Fibroblast of lung (primary cell): Measurements from ENCODE around the gene SDCCAG8. TPM values are rescaled to one million over a fixed set of nuclear protein-coding genes. Genes with fewer than 3 reads are reported as not detected.

ENCODE experiments used
- DNase-seq, 2 donors: peaks; one replicate each; pipeline versions ENCODE4 v3.0.0 to v3.0.0-alpha.2; 2010; ENCODE audit warnings: low read depth in 2 of 2
- H2AFZ ChIP-seq: 2 replicates; pipeline ENCODE4 v1.5.1; 2012; ENCODE audit warnings: low read length, control low read depth, inconsistent platforms
- H3K27ac ChIP-seq: 2 replicates; pipeline ENCODE4 v1.5.1; 2011; ENCODE audit warnings: low read length, control low read depth; ENCODE audit not compliant: insufficient read depth
- H3K27me3 ChIP-seq: 2 replicates; pipeline ENCODE4 v1.5.1; 2011; ENCODE audit warnings: mild to moderate bottlenecking, low read length; ENCODE audit not compliant: control insufficient read depth, insufficient read depth
- H3K36me3 ChIP-seq: 2 replicates; pipeline ENCODE4 v1.5.1; 2011; ENCODE audit warnings: low read length; ENCODE audit not compliant: control insufficient read depth, insufficient read depth
- H3K4me1 ChIP-seq: 2 replicates; pipeline ENCODE4 v1.5.1; 2011; ENCODE audit warnings: low read length; ENCODE audit not compliant: control insufficient read depth, insufficient read depth; ENCODE audit errors: extremely low read depth
- H3K4me2 ChIP-seq: 2 replicates; pipeline ENCODE4 v1.5.1; 2011; ENCODE audit warnings: low read length, control low read depth; ENCODE audit not compliant: insufficient read depth; ENCODE audit errors: extremely low read depth
- H3K4me3 ChIP-seq, 4 experiments: fragments of 200-600 bp in 1 of 4; sonication (generic) in 1 of 4; replicated peaks in 1 of 4; 2 replicates each; pipeline ENCODE4 v1.5.1; 2011 to 2016; ENCODE audit warnings: low read length in 4 of 4, low read depth in 3 of 4, mild to moderate bottlenecking in 3 of 4, control low read depth in 2 of 4, inconsistent platforms in 1 of 4, mixed read lengths in 1 of 4; ENCODE audit not compliant: insufficient read depth in 1 of 4; ENCODE audit errors: control extremely low read depth in 1 of 4
- H3K79me2 ChIP-seq: 2 replicates; pipeline ENCODE4 v1.5.1; 2012; ENCODE audit warnings: mild to moderate bottlenecking, low read length, inconsistent platforms; ENCODE audit not compliant: control insufficient read depth, insufficient read depth
- H3K9ac ChIP-seq: 2 replicates; pipeline ENCODE4 v1.5.1; 2011; ENCODE audit warnings: mild to moderate bottlenecking, low read length, control low read depth; ENCODE audit not compliant: insufficient read depth
- H3K9me3 ChIP-seq: 2 replicates; pipeline ENCODE4 v1.5.1; 2012; ENCODE audit warnings: low read depth, low read length; ENCODE audit not compliant: control insufficient read depth, insufficient read depth
- H4K20me1 ChIP-seq: 2 replicates; pipeline ENCODE4 v1.5.1; 2011; ENCODE audit warnings: low read length; ENCODE audit not compliant: control insufficient read depth, insufficient read depth; ENCODE audit errors: extremely low read depth
- EZH2 ChIP-seq: IDR thresholded peaks from 2 replicates; pipeline ENCODE4 v1.5.1; 2012; ENCODE audit warnings: low read length, control low read depth, mild to moderate bottlenecking; ENCODE audit errors: missing control alignments
- polyA plus RNA-seq, 2 donors: library from polyadenylated mRNA; depleted of rRNA in 1 of 2; stranded (reverse) in 1 of 2; unstranded in 1 of 2; fragments of >200 nt; gene quantifications; 2 replicates each; pipeline ENCODE4 v1.2.1, GENCODE V29; 2011 to 2012; ENCODE audit warnings: missing spikeins in 1 of 2
- total RNA-seq: library from RNA; depleted of rRNA; stranded (reverse); fragments of >200 nt; gene quantifications from 2 replicates; pipeline ENCODE4 v1.2.1, GENCODE V29; 2014
- TF ChIP-seq, protein P1 (sequence below), 2 donors: IDR thresholded peaks in 1 of 2; conservative IDR thresholded peaks in 1 of 2; 1 replicate in 1 of 2; 2 replicates in 1 of 2; pipeline ENCODE4 v1.5.1; 2011 to 2012; ENCODE audit warnings: low read length in 2 of 2, control low read depth in 1 of 2, inconsistent platforms in 1 of 2, low read depth in 1 of 2, mild to moderate bottlenecking in 1 of 2

The SDCCAG8 gene
- total and polyA plus RNA-seq, 2 donors (not counting 1 experiment from before 2014, with no cell fraction given): 34.8 to 53.2 TPM

DNA sequence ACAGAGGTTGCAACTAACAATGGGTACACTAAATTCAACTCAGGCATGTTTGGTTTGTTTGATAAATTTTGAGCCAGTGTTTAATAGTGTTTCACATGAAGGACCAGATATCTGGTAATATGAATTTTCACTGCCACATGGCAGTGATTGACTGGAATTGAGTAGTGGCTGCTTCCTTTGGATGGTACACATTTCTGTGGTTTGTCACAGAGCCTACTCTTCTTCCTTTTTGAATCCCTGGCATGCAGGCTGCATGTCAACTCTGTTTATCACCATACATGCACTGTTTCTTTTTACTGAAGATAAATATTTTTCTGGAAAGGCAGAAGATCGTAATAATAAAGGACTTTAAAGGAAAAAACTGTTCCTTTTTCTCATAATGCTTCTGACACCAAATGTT lies 35.5 kb downstream of the SDCCAG8 start:
- TF ChIP-seq, protein P1, sequence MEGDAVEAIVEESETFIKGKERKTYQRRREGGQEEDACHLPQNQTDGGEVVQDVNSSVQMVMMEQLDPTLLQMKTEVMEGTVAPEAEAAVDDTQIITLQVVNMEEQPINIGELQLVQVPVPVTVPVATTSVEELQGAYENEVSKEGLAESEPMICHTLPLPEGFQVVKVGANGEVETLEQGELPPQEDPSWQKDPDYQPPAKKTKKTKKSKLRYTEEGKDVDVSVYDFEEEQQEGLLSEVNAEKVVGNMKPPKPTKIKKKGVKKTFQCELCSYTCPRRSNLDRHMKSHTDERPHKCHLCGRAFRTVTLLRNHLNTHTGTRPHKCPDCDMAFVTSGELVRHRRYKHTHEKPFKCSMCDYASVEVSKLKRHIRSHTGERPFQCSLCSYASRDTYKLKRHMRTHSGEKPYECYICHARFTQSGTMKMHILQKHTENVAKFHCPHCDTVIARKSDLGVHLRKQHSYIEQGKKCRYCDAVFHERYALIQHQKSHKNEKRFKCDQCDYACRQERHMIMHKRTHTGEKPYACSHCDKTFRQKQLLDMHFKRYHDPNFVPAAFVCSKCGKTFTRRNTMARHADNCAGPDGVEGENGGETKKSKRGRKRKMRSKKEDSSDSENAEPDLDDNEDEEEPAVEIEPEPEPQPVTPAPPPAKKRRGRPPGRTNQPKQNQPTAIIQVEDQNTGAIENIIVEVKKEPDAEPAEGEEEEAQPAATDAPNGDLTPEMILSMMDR (conservative IDR thresholded peaks at IDR 0.05 in 1 of 2, IDR thresholded peaks at IDR 0.05 in 1 of 2; ENCODE audit: low read depth in 1 of 2, low read length in 2 of 2): no peak
- TF ChIP-seq EZH2: no peak
- peaks cover 13% of the 10 kb centered on the region for H3K4me1 ChIP-seq
- no peak overlapping the region for H3K4me2 ChIP-seq
- H3K9ac ChIP-seq: no peak overlapping the region
- H3K79me2 ChIP-seq: peaks cover 7% of the 10 kb centered on the region
- H4K20me1 ChIP-seq: no peaks in the 10 kb centered on the region
- no peaks in the 10 kb centered on the region for H3K36me3 ChIP-seq
- H3K4me3 ChIP-seq: no peak overlapping the region
- no peaks in the 10 kb centered on the region for H3K9me3 ChIP-seq
- H3K27ac ChIP-seq: no peak overlapping the region
- H2AFZ ChIP-seq: no peak overlapping the region
- H3K27me3 ChIP-seq: no peaks in the 10 kb centered on the region
- no peak for DNase-seq

DNA sequence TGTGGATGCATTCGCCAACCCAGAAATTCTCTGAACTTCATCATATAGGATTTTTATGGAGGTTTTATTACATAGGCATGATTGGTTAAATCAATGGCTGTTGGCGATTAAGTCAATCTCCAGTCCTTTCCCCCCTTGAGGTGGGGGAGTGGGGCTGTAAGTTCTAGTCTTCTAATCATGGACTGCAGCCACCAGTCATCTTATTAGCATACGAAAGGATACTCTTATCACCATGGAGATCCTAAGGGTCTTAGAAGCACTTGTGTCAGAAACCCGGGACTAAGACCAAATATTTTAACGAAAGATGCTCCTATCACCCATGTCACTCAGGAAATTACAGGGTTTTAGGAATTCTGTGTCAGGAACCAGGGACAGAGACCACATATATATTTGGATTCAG lies 36.3 kb downstream of the SDCCAG8 start:
- H3K4me2 ChIP-seq: no peak overlapping the region
- no peaks in the 10 kb centered on the region for H3K9me3 ChIP-seq
- H3K4me1 ChIP-seq: peaks cover 7% of the 10 kb centered on the region
- H3K27me3 ChIP-seq: no peaks in the 10 kb centered on the region
- no peaks in the 10 kb centered on the region for H4K20me1 ChIP-seq
- no peak overlapping the region for H3K9ac ChIP-seq
- no peak overlapping the region for H2AFZ ChIP-seq
- H3K36me3 ChIP-seq: peaks cover under 1% of the 10 kb centered on the region
- no peak for DNase-seq
- H3K4me3 ChIP-seq: no peak overlapping the region
- H3K79me2 ChIP-seq: peaks cover 7% of the 10 kb centered on the region
- H3K27ac ChIP-seq: no peak overlapping the region
- no peak for TF ChIP-seq EZH2
- TF ChIP-seq, protein P1 (conservative IDR thresholded peaks at IDR 0.05 in 1 of 2, IDR thresholded peaks at IDR 0.05 in 1 of 2; ENCODE audit: low read depth in 1 of 2, low read length in 2 of 2): no peak

DNA sequence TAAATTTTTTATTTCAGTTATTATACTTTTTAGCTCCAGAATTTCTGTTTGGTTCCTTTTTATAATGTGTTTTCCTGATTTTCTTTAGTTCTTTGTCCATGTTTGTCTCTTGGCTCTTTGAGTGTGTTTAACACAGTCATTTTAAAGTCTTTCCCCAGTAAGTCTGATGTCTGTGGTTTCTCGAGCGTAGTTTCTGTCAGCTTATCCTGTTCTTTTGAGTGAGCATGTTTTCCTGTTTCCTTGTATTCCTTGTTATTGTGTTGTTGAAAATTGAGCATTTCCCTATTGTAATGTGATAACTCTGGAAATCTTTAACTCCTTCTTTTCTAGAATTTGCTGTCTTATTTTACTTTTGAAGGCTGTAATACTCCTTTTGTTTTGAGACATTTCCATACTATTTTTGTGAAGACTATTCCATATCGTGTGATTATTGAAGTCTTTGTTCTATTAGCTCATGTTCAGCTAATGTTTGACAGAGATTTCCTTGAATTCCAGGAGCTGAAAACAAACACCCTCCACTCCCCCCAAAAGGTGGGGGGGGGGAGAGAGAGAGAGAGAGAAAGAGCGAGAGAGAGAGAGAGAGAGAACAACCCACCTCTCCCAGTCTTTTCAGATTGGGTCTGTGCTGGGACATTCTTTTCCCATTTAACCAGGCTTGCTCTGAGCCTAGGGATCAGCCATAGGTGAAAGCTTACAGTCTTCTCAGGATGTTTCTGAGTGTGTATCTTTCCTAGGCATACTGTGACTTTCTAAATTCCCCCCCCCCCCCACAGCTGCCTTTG lies 38.3 kb downstream of the SDCCAG8 start:
- no peak overlapping the region for H3K4me3 ChIP-seq
- DNase-seq: no peak
- H3K9me3 ChIP-seq: no peaks in the 10 kb centered on the region
- peaks cover 7% of the 10 kb centered on the region for H3K79me2 ChIP-seq
- H3K4me1 ChIP-seq: no peaks in the 10 kb centered on the region
- H3K27ac ChIP-seq: no peak overlapping the region
- no peaks in the 10 kb centered on the region for H4K20me1 ChIP-seq
- peaks cover 3% of the 10 kb centered on the region for H3K36me3 ChIP-seq
- no peak for TF ChIP-seq EZH2
- TF ChIP-seq, protein P1 (conservative IDR thresholded peaks at IDR 0.05 in 1 of 2, IDR thresholded peaks at IDR 0.05 in 1 of 2; ENCODE audit: low read depth in 1 of 2, low read length in 2 of 2): no peak
- H3K9ac ChIP-seq: no peak overlapping the region
- H3K4me2 ChIP-seq: no peak overlapping the region
- H2AFZ ChIP-seq: no peak overlapping the region
- no peaks in the 10 kb centered on the region for H3K27me3 ChIP-seq
